B cell (primary cell): Measurements from ENCODE around the gene ZNF280C.

Experiments
- CTCF ChIP-seq: fragments of 200-600 bp; IDR thresholded peaks from one replicate; pipeline ENCODE4 v1.8.0; 2022; ENCODE audit warnings: antibody characterized with exemption, mild to moderate bottlenecking
- EZH2 ChIP-seq: IDR thresholded peaks from 2 replicates; pipeline ENCODE4 v1.6.1; 2012; ENCODE audit warnings: borderline replicate concordance, low read depth, mild to moderate bottlenecking, moderate library complexity, low read length; ENCODE audit not compliant: insufficient read depth, poor library complexity, severe bottlenecking

GRCh38 chrX:130155564-130155963 lies 113.1 kb downstream of the ZNF280C start:
- TF ChIP-seq CTCF = no peak
- no peak for TF ChIP-seq EZH2
